OCI-LY7 (cell line): Measurements from ENCODE around the gene VWF. TPM values are rescaled to one million over a fixed set of nuclear protein-coding genes. Genes with fewer than 3 reads are reported as not detected.

ENCODE experiments used
- BruUV-seq: library from RNA; stranded (reverse); fragments of 400-500 nt; replicated peaks from 2 replicates; lab custom pipeline; 2021; lab: Mats Ljungman, UMichigan
- CTCF ChIA-PET: fragments of 300-600 bp; sonication (Branson Sonifier 250); formaldehyde crosslinking; loops from one replicate; lab custom pipeline; 2022; ENCODE audit warnings: antibody characterized with exemption; ENCODE audit not compliant: unreplicated experiment; lab: Charles Lee
- POLR2A ChIA-PET: fragments of 300-600 bp; sonication (Branson Sonifier 250); formaldehyde crosslinking; loops from one replicate; lab custom pipeline; 2022; ENCODE audit warnings: antibody characterized with exemption; lab: Charles Lee
- DNase-seq: peaks from one replicate; pipeline ENCODE4 v3.0.0-alpha.2; 2015; ENCODE audit warnings: low spot score
- H2AFZ ChIP-seq: fragments of 200-600 bp; sonication (generic), shearing (Covaris generic); 2 replicates; pipeline ENCODE4 v1.6.1; 2014; ENCODE audit warnings: mild to moderate bottlenecking, antibody characterized with exemption, low read length, moderate library complexity
- H3K27ac ChIP-seq: fragments of 200-600 bp; sonication (generic); 2 replicates; pipeline ENCODE4 v1.5.1; 2014; ENCODE audit warnings: mixed run types, low read depth, mild to moderate bottlenecking, moderate library complexity, low read length, inconsistent platforms; ENCODE audit not compliant: poor library complexity, severe bottlenecking
- H3K36me3 ChIP-seq: fragments of 200-600 bp; sonication (generic); 2 replicates; pipeline ENCODE4 v1.6.1; 2014; ENCODE audit warnings: mild to moderate bottlenecking, antibody characterized with exemption, low read length, moderate library complexity, mixed read lengths; ENCODE audit not compliant: insufficient read depth
- H3K4me1 ChIP-seq: fragments of 200-600 bp; sonication (generic); 2 replicates; pipeline ENCODE4 v1.5.1; 2014; ENCODE audit warnings: mild to moderate bottlenecking, low read length; ENCODE audit not compliant: insufficient read depth, poor library complexity, severe bottlenecking
- H3K4me2 ChIP-seq: fragments of 200-600 bp; sonication (generic); 2 replicates; pipeline ENCODE4 v1.6.1; 2014; ENCODE audit warnings: mild to moderate bottlenecking, low read length
- H3K4me3 ChIP-seq: fragments of 200-600 bp; sonication (generic); 2 replicates; pipeline ENCODE4 v1.5.1; 2014; ENCODE audit warnings: mild to moderate bottlenecking, low read depth, low read length; ENCODE audit not compliant: poor library complexity, severe bottlenecking
- H3K79me2 ChIP-seq: fragments of 200-600 bp; sonication (generic); 2 replicates; pipeline ENCODE4 v1.6.1; 2016; ENCODE audit warnings: low read depth, mild to moderate bottlenecking, low read length, moderate library complexity, mixed read lengths; ENCODE audit not compliant: insufficient read depth
- H3K9me2 ChIP-seq: fragments of 200-600 bp; sonication (generic); 2 replicates; pipeline ENCODE4 v1.6.1; 2016; ENCODE audit warnings: mild to moderate bottlenecking, low read length, mixed read lengths; ENCODE audit not compliant: insufficient read depth
- H3K9me3 ChIP-seq: fragments of 200-600 bp; sonication (generic); 2 replicates; pipeline ENCODE4 v1.6.1; 2014; ENCODE audit warnings: mild to moderate bottlenecking, mixed run types, low read length, mixed read lengths
- H4K20me1 ChIP-seq: fragments of 200-600 bp; sonication (generic); 2 replicates; pipeline ENCODE4 v1.6.1; 2014; ENCODE audit warnings: mild to moderate bottlenecking, antibody characterized with exemption, low read length, moderate library complexity, mixed read lengths; ENCODE audit not compliant: insufficient read depth
- CTCF ChIP-seq: fragments of 200-600 bp; sonication (generic); conservative IDR thresholded peaks from 2 replicates; pipeline ENCODE4 v1.5.1; 2014; ENCODE audit warnings: mild to moderate bottlenecking, antibody characterized with exemption, low read length, moderate library complexity, mixed read lengths
- EZH2phosphoT487 ChIP-seq: fragments of 200-600 bp; sonication (generic); IDR thresholded peaks from 2 replicates; pipeline ENCODE4 v1.6.1; 2018; ENCODE audit warnings: low read depth, borderline replicate concordance, mild to moderate bottlenecking, mixed run types, antibody characterized with exemption, low read length, moderate library complexity, mixed read lengths
- intact Hi-C: fragments of 100-400 bp; cut with micrococcal nuclease; formaldehyde crosslinking; loops from one replicate; pipeline ENCODE4 v1.10.0; 2022; ENCODE audit not compliant: unreplicated experiment
- total RNA-seq, 2 experiments: library from RNA; depleted of rRNA in 1 of 2; stranded (reverse); fragments of >200 nt in 1 of 2; shearing (Covaris generic) in 1 of 2; gene quantifications; 2 replicates each; pipeline ENCODE4 v1.2.3, GENCODE V29; 2014 to 2022

The VWF gene
- total RNA-seq, 2 experiments from 2014 or later, result 0.32 TPM; not detected in 1

- ChIA-PET POLR2A (no interaction called here), CTCF (no interaction called here)
- H3K4me1 ChIP-seq, result no peaks in the 10 kb centered on the region
- BruUV-seq, result no TSS peak
- H3K9me2 ChIP-seq, result no peaks in the 10 kb centered on the region
- no peak overlapping the region for H2AFZ ChIP-seq
- no peak overlapping the region for H3K4me2 ChIP-seq
- H3K27ac ChIP-seq, result no peak overlapping the region
- no peak for DNase-seq
- TF ChIP-seq EZH2phosphoT487 (no peak), CTCF (no peak)
- intact Hi-C loops, result no loop called here
- H4K20me1 ChIP-seq, result no peaks in the 10 kb centered on the region
- H3K36me3 ChIP-seq, result no peaks in the 10 kb centered on the region
- H3K9me3 ChIP-seq, result no peaks in the 10 kb centered on the region
- no peak overlapping the region for H3K4me3 ChIP-seq
- H3K79me2 ChIP-seq, result no peaks in the 10 kb centered on the region
Observed at GRCh38 chr12:6099316-6099715, 25.2 kb downstream of the VWF start.

GRCh38 chr12:6097411-6097810 is 27.1 kb downstream of the VWF start:
- Histone ChIP-seq H2AFZ (no peak overlapping the region), H3K4me1 (no peaks in the 10 kb centered on the region), H3K36me3 (no peaks in the 10 kb centered on the region), H3K9me2 (no peaks in the 10 kb centered on the region), H3K27ac (no peak overlapping the region), H3K79me2 (no peaks in the 10 kb centered on the region), H4K20me1 (no peaks in the 10 kb centered on the region), H3K9me3 (no peaks in the 10 kb centered on the region), H3K4me3 (no peak overlapping the region), H3K4me2 (no peak overlapping the region)
- ChIA-PET POLR2A (no interaction called here), CTCF (no interaction called here)
- TF ChIP-seq EZH2phosphoT487 (no peak), CTCF (no peak)
- intact Hi-C loops, result no loop called here
- no peak for DNase-seq
- BruUV-seq, result no TSS peak

GRCh38 chr12:6096527-6096926 is 27.9 kb downstream of the VWF start:
- H3K79me2 ChIP-seq, result no peaks in the 10 kb centered on the region
- H3K9me3 ChIP-seq, result no peaks in the 10 kb centered on the region
- H3K4me2 ChIP-seq, result no peak overlapping the region
- H4K20me1 ChIP-seq, result no peaks in the 10 kb centered on the region
- H3K36me3 ChIP-seq, result no peaks in the 10 kb centered on the region
- intact Hi-C loops, result no loop called here
- no peak overlapping the region for H3K4me3 ChIP-seq
- no peak for TF ChIP-seq CTCF
- no TSS peak for BruUV-seq
- no peaks in the 10 kb centered on the region for H3K4me1 ChIP-seq
- ChIA-PET CTCF (no interaction called here), POLR2A (interaction anchor here (0.6 kb wide), 2 partner anchors 16 to 39 kb away, joined by 3 read pairs; no protein-coding TSS in a partner anchor)
- H2AFZ ChIP-seq, result no peak overlapping the region
- no peaks in the 10 kb centered on the region for H3K9me2 ChIP-seq
- DNase-seq, result no peak
- H3K27ac ChIP-seq, result no peak overlapping the region
